ENCODE measurements around the gene WDR90. TPM values are rescaled to one million over a fixed set of nuclear protein-coding genes. Genes with fewer than 3 reads are reported as not detected.
A peak's percentile ranks its signal among the peaks of the same experiment; 100 is the strongest.

Gene WDR90
- total and polyA plus RNA-seq, 2 experiments from 2014 or later = 25.9 to 42.2 TPM

- no peak for DNase-seq (ENCODE audit: low spot score)
Observed at GRCh38 chr16:634051-634670, 15.0 kb upstream of the WDR90 start.

More at GRCh38 chr16:634051-634670, 15.0 kb upstream of the WDR90 start:
- Mint-ChIP-seq H3K36me3 (ENCODE audit: low read depth) (no peaks in the 10 kb centered on the region), H3K4me3 (peak overlapping the region; percentile 43; the same call in 2 of the 3 replicates), H3K4me1 (peaks cover 27% of the 10 kb centered on the region), H3K27me3 (ENCODE audit: insufficient read depth, low read depth, poor library complexity) (peaks cover 21% of the 10 kb centered on the region), H3K27ac (no peak overlapping the region), H3K9me3 (peaks cover 4% of the 10 kb centered on the region; the same call in 2 of the 3 replicates)
- peaks cover 30% of the 10 kb centered on the region for H3K4me1 ChIP-seq (ENCODE audit: insufficient read depth)
- no peaks in the 10 kb centered on the region for H4K20me1 ChIP-seq (replicated peaks; ENCODE audit: insufficient read depth)
- no peaks in the 10 kb centered on the region; the same call in 1 of the 2 replicates for H3K79me2 ChIP-seq (replicated peaks; ENCODE audit: insufficient read depth)
- no peak overlapping the region for H3K4me2 ChIP-seq
- H3F3A ChIP-seq (replicated peaks; ENCODE audit: low read depth) = 0 out of 2 replicates have a peak, but pooled peaks cover 6% of the 10 kb centered on the region
- TF ChIP-seq, protein P1, sequence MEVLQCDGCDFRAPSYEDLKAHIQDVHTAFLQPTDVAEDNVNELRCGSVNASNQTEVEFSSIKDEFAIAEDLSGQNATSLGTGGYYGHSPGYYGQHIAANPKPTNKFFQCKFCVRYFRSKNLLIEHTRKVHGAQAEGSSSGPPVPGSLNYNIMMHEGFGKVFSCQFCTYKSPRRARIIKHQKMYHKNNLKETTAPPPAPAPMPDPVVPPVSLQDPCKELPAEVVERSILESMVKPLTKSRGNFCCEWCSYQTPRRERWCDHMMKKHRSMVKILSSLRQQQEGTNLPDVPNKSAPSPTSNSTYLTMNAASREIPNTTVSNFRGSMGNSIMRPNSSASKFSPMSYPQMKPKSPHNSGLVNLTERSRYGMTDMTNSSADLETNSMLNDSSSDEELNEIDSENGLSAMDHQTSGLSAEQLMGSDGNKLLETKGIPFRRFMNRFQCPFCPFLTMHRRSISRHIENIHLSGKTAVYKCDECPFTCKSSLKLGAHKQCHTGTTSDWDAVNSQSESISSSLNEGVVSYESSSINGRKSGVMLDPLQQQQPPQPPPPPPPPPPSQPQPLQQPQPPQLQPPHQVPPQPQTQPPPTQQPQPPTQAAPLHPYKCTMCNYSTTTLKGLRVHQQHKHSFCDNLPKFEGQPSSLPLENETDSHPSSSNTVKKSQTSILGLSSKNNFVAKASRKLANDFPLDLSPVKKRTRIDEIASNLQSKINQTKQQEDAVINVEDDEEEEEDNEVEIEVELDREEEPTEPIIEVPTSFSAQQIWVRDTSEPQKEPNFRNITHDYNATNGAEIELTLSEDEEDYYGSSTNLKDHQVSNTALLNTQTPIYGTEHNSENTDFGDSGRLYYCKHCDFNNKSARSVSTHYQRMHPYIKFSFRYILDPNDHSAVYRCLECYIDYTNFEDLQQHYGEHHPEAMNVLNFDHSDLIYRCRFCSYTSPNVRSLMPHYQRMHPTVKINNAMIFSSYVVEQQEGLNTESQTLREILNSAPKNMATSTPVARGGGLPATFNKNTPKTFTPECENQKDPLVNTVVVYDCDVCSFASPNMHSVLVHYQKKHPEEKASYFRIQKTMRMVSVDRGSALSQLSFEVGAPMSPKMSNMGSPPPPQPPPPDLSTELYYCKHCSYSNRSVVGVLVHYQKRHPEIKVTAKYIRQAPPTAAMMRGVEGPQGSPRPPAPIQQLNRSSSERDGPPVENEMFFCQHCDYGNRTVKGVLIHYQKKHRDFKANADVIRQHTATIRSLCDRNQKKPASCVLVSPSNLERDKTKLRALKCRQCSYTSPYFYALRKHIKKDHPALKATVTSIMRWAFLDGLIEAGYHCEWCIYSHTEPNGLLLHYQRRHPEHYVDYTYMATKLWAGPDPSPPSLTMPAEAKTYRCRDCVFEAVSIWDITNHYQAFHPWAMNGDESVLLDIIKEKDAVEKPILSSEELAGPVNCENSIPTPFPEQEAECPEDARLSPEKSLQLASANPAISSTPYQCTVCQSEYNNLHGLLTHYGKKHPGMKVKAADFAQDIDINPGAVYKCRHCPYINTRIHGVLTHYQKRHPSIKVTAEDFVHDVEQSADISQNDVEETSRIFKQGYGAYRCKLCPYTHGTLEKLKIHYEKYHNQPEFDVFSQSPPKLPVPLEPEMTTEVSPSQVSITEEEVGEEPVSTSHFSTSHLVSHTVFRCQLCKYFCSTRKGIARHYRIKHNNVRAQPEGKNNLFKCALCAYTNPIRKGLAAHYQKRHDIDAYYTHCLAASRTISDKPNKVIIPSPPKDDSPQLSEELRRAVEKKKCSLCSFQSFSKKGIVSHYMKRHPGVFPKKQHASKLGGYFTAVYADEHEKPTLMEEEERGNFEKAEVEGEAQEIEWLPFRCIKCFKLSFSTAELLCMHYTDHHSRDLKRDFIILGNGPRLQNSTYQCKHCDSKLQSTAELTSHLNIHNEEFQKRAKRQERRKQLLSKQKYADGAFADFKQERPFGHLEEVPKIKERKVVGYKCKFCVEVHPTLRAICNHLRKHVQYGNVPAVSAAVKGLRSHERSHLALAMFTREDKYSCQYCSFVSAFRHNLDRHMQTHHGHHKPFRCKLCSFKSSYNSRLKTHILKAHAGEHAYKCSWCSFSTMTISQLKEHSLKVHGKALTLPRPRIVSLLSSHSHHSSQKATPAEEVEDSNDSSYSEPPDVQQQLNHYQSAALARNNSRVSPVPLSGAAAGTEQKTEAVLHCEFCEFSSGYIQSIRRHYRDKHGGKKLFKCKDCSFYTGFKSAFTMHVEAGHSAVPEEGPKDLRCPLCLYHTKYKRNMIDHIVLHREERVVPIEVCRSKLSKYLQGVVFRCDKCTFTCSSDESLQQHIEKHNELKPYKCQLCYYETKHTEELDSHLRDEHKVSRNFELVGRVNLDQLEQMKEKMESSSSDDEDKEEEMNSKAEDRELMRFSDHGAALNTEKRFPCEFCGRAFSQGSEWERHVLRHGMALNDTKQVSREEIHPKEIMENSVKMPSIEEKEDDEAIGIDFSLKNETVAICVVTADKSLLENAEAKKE (CRISPR knock-in tag; IDR thresholded peaks at IDR 0.05) = no peak
- TF ChIP-seq JUNB (IDR thresholded peaks at IDR 0.05; ENCODE audit: unreplicated experiment) (no peak), CREB1 (CRISPR knock-in tag; IDR thresholded peaks at IDR 0.05; ENCODE audit: low read depth) (no peak), EZH2phosphoT487 (IDR thresholded peaks at IDR 0.05; ENCODE audit: unreplicated experiment) (no peak), EZH2 (IDR thresholded peaks at IDR 0.05; ENCODE audit: low read depth, unreplicated experiment) (no peak), REST (IDR thresholded peaks at IDR 0.05; ENCODE audit: unreplicated experiment) (no peak), ZNF114 (CRISPR knock-in tag; IDR thresholded peaks at IDR 0.05) (no peak), STAT1 (IDR thresholded peaks at IDR 0.05; ENCODE audit: unreplicated experiment) (no peak), ZNF331 (CRISPR knock-in tag; IDR thresholded peaks at IDR 0.05; ENCODE audit: low read depth) (no peak), POLR2AphosphoS5 (IDR thresholded peaks at IDR 0.05; ENCODE audit: low read depth) (no peak), NANOG (IDR thresholded peaks at IDR 0.05; ENCODE audit: borderline replicate concordance) (no peak)
- TF ChIP-seq, protein P2, sequence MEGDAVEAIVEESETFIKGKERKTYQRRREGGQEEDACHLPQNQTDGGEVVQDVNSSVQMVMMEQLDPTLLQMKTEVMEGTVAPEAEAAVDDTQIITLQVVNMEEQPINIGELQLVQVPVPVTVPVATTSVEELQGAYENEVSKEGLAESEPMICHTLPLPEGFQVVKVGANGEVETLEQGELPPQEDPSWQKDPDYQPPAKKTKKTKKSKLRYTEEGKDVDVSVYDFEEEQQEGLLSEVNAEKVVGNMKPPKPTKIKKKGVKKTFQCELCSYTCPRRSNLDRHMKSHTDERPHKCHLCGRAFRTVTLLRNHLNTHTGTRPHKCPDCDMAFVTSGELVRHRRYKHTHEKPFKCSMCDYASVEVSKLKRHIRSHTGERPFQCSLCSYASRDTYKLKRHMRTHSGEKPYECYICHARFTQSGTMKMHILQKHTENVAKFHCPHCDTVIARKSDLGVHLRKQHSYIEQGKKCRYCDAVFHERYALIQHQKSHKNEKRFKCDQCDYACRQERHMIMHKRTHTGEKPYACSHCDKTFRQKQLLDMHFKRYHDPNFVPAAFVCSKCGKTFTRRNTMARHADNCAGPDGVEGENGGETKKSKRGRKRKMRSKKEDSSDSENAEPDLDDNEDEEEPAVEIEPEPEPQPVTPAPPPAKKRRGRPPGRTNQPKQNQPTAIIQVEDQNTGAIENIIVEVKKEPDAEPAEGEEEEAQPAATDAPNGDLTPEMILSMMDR (conservative IDR thresholded peaks at IDR 0.05; ENCODE audit: low read depth in 2 of 2) = no peak
- TF ChIP-seq, protein P3, sequence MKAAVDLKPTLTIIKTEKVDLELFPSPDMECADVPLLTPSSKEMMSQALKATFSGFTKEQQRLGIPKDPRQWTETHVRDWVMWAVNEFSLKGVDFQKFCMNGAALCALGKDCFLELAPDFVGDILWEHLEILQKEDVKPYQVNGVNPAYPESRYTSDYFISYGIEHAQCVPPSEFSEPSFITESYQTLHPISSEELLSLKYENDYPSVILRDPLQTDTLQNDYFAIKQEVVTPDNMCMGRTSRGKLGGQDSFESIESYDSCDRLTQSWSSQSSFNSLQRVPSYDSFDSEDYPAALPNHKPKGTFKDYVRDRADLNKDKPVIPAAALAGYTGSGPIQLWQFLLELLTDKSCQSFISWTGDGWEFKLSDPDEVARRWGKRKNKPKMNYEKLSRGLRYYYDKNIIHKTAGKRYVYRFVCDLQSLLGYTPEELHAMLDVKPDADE (IDR thresholded peaks at IDR 0.05) = no peak
- H3K27me3 ChIP-seq (ENCODE audit: insufficient read depth) = no peaks in the 10 kb centered on the region
- H3K27ac ChIP-seq (ENCODE audit: low read depth) = no peak overlapping the region
- no peaks in the 10 kb centered on the region for H3K36me3 ChIP-seq (ENCODE audit: insufficient read depth)
- H3K4me3 ChIP-seq = no peak overlapping the region
- ATAC-seq = no peak
- H2AFZ ChIP-seq = no peak overlapping the region
- H3K9me2 ChIP-seq (ENCODE audit: insufficient read depth) = no peaks in the 10 kb centered on the region
